Stimulated activated CD4-positive, alpha-beta T cell treated with anti-CD3 and anti-CD28 coated beads, Interleukin-15, amount 100 ng/mL, for 48 hours (primary cell): Measurements from ENCODE around the gene COL8A1.
"Not testable (repeated sequence)": the region's sequence is repeated elsewhere in the genome, so short reads cannot be mapped to it uniquely, and the experiment has no call there.

Source experiments
- DNase-seq, 2 donors: peaks; one replicate each; pipeline ENCODE4 v3.0.0-alpha.2; 2020; ENCODE audit warnings: low read depth in 2 of 2

The COL8A1 gene

DNA sequence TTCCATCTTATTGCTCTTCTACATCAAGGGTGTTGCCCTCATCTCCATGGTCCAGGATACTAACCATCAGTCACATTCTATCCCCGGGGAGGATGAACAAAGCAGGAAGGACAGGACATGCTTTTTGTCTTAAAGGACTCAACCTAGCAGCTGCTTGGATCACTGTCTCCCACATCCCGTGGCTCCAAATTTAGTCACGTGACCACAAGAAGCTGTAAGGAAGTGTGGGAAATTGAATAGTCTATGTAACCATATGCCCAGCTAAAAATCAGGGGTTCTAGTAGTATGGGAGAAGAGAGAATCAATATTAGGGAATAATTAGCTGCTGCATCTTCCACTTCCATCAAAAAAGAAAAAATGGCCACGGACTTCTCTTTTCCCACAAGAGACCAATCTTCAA is 161.0 kb downstream of the COL8A1 start:
- no peak for DNase-seq

- DNase-seq, result no peak
Measured at GRCh38 chr3:99803297-99803696, 164.9 kb downstream of the COL8A1 start.

DNA sequence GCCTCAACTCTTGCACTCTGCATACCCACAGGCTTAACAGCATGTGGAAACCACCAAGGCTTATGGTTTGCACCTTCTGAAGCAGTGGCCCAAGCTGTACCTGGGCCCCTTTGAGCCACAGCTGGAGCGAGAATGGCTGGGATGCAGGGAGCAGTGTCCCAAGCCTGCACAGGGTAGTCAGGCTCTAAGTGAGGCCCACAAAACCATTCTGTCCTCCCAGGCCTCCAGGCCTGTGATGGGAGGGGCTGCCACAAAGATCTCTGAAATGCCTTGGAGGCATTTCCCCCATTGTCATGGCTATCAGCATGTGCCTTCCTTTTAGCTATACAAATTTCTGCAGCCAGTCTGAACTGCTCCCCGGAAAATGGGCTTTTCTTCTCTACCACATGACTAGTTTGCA is 166.8 kb downstream of the COL8A1 start:
- no peak for DNase-seq

GRCh38 chr3:99808163-99808794 is 169.9 kb downstream of the COL8A1 start:
- no peak for DNase-seq

GRCh38 chr3:99809565-99809964 is 171.2 kb downstream of the COL8A1 start:
- no peak for DNase-seq

- no peak for DNase-seq
Measured at GRCh38 chr3:99810403-99810802, 172.0 kb downstream of the COL8A1 start.

- DNase-seq, result no peak
Measured at GRCh38 chr3:99817047-99817436, 178.6 kb downstream of the COL8A1 start.

DNA sequence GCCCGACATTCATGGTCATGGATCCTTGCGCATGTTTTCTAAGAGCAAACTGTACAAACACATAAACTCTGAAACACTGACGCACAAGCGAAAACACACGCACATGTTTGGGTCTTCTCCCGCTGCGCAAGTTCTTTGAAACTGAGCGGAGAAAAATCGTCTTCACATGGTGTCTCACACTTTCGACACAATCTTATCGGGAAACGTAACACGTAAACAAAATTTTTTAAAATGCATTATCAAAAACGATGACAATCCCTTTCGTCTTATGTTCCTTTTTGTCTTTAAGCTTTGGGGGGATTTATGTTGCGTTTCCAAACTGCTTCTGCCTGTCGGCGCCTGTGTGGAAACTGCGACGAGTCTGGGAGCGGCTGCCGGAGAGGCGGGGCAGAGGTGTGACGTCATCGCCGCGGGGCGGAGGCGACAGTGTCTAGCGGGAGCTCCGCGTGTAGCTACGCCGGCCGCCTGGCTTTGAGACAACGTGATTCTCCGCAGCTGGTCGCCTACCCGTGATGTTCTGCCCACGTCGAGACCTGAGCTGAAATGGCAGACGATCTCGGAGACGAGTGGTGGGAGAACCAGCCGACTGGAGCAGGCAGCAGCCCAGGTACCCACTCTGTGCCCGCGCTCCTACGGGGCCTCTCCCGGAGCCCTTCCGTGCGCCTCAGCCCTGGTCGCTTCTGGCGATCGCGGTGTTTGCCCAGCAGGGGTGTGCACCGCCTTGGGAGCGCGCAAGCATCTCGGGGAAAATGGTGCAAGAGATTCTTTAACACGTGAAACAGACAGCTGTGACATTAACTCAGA is 179.2 kb downstream of the COL8A1 start, which contains the start of gene CMSS1:
Gene CMSS1, plus strand, starts transcription at position 426 of the 804 bp plus-strand sequence.
- peak; percentile 91 to 95 for DNase-seq

DNA sequence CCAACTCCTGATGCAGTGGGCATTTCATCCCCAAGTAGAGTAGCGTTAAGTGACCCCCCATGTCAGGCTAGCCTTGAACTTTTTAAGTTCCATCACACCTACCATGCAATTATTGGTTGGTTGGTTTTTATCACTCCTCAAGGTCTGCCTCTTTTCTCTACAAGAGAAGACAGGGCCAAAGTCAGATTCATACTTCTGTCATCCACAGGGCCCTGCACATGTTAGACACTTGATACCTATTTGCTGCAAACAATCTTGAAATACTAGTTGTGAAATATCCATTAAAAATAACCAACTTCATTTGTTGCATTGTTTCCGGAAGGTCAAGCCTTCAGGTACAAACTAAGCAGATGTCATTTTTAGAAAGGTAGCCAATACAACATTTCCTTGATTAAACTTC is 180.4 kb downstream of the COL8A1 start:
- DNase-seq, result no peak

GRCh38 chr3:99823723-99824711 is 185.6 kb downstream of the COL8A1 start:
- no peak for DNase-seq

- no peak for DNase-seq
Measured at GRCh38 chr3:99825004-99825640, 186.7 kb downstream of the COL8A1 start.

DNA sequence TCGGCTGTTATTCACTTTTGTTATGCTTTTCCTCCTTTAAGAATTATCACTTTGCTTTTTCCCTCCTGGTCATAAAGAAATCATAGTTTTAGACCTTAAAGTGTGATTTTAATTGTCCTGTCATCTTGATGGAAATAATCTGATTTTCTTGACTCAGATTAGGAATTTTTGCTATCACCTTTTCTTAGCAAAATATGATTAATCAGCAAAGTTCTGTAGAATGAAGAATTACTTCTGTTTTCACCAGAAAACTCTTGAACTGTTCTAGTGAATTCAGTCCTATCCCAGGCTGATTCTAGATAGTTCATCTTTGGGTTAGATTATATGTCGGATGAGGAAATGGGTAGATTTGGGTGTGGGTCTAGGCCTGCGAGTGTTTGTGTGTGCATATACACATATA is 191.4 kb downstream of the COL8A1 start:
- no peak for DNase-seq

GRCh38 chr3:99833617-99834205 is 195.3 kb downstream of the COL8A1 start:
- no peak for DNase-seq

- no peak for DNase-seq
Measured at GRCh38 chr3:99834211-99834957, 196.0 kb downstream of the COL8A1 start.

- no peak for DNase-seq
Measured at GRCh38 chr3:99836681-99837080, 198.3 kb downstream of the COL8A1 start.

DNA sequence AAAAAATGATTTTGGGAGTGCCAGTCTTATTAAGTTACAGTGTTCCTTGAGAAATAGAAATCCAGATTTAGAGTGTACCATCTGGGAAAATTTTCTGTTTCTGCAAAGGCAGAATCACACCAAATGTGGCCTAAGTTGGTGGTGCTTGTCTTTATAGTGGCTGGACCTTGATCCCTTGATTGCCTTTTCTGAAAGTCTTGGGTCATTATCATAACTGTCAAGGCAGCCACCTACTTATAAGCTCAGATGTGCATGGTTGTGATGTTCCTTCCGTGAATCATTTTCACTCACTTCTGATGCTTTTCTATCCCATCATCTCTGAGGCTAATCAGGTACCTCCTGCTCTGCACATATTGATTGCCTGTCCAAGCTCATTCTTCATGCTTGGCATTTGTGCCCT is 199.3 kb downstream of the COL8A1 start:
- DNase-seq, result no peak

- DNase-seq, result no peak
Measured at GRCh38 chr3:99838755-99839154, 200.4 kb downstream of the COL8A1 start.

DNA sequence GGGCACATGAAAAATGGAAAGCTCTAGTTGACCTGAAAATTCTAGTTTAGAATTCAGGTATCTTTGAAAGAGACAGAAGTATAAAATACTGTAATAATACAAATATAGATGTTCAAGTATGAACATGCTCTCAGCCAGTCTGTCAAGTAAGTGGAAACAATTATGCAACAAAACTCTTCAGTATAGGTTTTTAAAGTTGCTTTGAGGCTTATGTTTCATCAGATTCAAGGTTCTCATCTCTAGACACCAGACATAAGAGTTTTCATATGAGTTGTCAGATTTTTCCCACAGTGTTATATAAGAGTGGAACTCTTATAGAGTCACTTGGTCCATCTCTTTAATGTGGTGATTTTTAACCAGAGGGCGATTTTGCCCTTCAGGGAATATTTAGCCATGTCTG is 201.2 kb downstream of the COL8A1 start:
- no peak for DNase-seq

- not testable (repeated sequence) for DNase-seq
Measured at GRCh38 chr3:99841949-99842348, 203.6 kb downstream of the COL8A1 start.

GRCh38 chr3:99842826-99843589 is 204.6 kb downstream of the COL8A1 start:
- no peak for DNase-seq
